Germinal center (tissue), 1 donor: ENCODE measurements around the gene RXRA.

ENCODE experiments used
- DNase-seq: peaks from one replicate; pipeline ENCODE4 v3.0.0; 2012; ENCODE audit warnings: mixed read lengths, low spot score

Gene RXRA

DNA sequence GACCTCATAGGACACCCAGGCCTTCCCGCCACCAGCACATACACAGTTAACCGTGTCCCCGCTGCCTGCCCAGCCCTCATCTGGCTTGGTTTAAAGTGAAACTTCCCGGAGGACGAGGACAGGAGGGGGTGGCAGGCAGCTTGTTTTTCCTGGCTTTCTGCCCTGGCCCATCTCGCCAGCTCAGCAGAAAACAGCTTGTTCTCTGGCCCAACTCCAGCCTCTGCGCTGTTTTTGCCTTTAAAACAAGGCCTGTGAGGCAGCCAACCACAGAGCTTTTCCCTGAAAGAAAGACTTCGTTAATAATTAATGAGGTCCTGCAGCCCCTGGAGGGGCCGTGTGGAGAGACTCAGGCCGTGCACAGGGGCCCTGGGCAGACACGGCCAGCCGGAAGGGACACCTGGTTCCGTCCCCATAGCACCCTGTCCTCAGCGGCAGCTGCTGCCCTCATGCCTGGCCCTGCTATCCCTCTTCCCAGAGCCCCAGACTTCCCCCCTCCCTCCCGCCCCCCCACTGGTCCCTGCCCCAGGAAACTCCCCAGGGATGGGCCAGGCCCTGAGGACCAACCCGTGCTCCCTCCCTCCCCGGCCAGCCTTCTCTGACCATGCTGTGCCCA, 108.7 kb downstream of the RXRA start:
- no peak for DNase-seq

DNA sequence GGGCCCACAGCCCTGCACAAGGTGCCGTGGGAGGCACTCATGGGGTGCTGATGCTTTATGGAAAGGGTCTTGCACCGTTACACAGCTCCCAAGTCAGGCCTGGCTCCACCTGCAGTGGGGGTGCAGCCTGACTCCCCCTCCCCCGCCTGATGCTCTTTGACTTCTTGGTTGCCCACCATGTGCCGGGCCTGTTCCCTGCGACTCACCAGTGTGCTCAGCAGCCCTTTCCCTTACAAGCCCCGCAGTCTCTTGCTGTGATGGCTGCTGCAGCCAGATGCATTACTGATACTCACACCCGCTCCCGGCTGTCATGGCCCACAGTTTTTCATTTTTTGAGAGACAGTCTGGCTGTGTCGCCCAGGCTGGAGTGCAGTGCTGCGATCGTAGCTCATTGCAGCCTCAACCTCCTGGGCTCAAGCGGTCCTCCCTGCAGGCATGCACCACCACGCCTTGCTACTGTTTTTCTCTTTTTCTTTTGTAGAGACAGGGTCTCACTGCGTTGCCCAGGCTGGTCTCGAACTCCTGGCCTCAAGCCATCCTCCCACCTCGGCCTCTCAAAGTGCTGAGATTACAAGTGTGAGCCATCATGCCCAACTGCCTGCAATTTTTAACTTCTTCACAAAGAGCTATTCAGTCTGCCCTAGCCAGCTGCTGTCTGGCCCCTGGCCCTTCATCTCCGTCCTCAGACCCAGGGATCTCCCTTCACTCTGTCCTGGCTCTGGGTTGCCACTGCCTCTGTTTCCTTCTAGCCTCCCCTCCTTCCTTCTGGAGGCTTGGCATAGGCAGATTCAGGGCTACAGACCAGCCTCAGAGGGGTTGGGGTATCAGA, 109.5 kb downstream of the RXRA start:
- no peak for DNase-seq

DNA sequence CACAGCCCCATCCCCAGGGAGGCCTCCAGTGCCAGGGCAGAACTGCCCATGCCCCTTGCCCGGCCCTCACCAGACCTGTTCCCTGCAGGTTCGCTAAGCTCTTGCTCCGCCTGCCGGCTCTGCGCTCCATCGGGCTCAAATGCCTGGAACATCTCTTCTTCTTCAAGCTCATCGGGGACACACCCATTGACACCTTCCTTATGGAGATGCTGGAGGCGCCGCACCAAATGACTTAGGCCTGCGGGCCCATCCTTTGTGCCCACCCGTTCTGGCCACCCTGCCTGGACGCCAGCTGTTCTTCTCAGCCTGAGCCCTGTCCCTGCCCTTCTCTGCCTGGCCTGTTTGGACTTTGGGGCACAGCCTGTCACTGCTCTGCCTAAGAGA, 110.1 kb downstream of the RXRA start:
- no peak for DNase-seq

DNA sequence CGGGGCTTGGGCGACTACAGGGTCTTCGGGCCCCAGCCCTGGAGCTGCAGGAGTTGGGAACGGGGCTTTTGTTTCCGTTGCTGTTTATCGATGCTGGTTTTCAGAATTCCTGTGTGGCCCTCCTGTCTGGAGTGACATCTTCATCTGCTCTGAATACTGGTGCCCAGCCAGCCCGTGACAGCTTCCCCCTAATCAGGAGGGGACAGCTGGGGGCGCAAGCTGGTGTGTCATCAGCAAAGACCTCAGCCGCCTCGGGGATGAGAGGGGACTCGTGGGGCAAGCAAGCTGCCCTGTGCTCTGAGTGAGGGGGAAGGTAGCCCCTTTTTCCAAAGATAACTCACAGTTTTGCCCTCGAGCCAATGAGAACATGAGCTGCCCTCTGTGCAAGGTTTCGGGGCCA, 110.7 kb downstream of the RXRA start:
- no peak for DNase-seq

DNA sequence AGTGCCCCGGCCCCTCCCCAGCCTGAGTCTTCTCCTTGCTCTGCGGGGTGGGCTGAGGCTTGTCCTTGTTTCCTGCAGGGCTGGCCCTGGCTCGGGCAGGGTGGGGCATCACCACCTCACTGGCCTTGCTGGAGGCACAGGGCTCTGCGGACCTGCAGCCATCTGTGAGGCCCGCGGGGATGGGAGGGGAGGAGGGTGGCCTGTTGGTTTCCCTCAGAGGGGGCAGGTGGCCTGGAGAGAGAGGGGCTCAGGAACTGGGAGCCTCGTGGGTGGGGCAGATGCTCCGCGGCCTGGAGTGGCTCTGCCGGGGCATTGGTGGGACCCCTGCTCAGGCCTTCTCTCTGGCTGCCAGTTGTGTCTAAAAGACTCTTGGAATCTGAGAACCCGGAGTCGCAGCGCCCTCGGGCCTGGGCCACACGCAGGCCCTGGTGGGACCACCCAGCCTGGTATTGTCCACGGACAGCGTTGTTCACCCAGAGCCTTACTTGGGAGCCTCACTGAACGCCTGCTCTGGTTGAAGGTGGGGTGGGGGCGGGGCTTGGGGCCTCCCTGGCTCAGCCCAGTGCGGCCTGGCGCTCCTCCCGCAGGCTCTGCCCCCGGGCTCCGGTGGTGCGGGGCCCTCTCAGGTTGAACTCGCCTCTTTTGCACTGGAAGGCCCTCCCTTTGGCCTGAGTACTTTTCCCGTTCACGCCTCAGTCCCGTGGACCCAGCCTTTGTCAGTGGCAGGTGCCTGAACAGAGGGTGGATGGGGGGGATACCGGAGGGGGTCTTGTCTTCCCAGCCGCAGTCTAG, 111.3 kb downstream of the RXRA start:
- DNase-seq = no peak

DNA sequence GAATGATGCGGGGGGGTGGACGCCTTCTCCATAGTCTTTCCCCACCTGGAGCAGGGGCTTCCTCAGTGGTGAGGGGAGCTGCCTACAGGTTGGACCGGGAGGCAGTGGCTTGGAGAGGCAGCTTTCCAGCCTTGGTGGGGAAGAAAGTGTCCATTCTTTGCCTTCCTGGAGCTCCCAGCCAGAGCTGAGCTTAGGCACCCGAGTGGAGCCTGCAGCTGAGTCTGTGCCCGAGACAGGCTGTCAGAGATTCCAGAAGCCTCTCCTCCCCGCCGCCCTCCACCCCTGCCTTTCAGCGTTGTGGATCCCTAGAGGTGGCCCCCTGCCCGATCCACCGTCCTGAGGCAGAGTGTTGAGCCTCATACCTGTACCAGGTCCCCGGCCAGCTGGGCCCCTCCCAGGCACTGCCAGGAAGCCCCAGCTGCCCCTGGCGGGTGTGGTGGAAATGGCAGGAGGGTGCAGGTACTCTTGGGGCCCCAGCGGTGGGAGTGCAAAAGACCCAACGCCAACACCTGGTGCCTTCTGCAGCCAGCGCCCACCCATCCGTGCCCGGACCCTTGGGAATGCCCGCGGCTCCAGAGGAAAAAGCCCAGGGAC, 112.0 kb downstream of the RXRA start:
- DNase-seq = no peak

DNA sequence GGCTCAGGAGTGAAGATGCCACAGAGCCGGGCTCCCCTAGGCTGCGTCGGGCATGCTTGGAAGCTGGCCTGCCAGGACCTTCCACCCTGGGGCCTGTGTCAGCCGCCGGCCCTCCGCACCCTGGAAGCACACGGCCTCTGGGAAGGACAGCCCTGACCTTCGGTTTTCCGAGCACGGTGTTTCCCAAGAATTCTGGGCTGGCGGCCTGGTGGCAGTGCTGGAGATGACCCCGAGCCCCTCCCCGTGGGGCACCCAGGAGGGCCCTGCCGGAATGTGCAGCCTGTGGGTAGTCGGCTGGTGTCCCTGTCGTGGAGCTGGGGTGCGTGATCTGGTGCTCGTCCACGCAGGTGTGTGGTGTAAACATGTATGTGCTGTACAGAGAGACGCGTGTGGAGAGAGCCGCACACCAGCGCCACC, 113.1 kb downstream of the RXRA start:
- no peak for DNase-seq

DNA sequence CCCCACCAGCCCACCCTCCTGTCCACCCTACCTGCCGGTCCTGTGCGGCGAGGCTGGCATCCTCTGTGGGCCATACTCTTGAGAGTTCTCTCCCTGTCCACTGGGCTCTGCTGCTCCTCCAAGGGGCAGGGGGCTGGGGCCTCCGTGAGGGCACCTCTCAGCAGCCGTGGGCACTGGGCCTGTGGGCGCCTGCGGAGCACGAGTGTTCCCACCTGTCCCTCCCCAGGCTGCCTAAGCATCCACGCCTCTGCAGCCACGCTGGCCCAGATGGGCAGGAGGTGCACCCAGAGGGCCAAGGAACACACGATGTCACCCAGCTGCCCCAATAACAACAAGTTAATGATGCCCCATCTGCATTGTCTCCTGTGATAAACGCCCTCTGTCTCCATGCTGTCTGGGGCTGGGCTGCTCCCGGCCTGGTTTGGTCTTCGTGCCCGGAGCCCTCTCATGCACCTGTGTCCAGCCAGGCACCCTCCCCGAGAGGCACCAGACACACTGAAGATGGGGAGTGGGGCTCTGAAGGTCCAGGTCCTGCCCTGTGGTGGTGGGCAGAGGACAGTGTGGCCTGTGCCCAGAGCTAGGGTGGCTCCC, 114.5 kb downstream of the RXRA start:
- no peak for DNase-seq

DNA sequence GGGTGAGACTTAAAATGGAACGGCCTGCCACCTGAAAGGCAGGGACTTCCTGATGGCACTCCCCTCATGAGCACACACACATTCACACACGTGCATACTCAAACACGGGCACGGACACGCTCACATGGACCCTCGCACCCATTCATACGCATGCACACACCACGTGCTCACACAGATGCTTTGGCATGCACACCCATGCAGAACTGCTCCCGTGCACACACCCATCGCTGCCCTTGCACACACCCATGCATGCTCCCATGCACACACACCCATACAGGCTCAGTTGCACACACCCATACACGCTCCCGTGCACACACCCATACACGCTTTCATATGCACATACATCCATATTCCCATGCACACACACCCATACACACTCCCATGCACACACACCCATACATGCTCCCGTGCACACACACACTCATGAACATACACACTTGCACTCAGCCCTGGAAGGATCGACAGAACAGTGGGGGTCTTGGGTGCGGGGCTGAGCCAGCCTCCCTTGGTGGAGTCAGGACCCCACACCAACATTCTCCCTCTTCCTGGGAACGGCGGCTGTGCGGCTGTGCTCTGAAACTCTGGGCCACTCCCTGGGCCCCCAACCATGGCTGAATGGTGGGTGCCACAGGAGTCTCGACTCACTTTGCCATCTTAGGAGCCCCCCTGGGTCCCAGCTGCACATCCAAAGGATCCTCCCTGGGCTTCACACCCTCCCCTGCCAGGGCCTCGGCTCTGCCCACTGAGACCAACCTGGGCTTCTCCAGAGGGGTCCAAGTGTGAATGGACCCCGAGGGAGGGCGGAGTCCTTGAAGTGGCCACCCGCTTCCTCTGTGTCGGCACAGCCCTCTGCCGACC, 115.2 kb downstream of the RXRA start:
- DNase-seq = no peak

DNA sequence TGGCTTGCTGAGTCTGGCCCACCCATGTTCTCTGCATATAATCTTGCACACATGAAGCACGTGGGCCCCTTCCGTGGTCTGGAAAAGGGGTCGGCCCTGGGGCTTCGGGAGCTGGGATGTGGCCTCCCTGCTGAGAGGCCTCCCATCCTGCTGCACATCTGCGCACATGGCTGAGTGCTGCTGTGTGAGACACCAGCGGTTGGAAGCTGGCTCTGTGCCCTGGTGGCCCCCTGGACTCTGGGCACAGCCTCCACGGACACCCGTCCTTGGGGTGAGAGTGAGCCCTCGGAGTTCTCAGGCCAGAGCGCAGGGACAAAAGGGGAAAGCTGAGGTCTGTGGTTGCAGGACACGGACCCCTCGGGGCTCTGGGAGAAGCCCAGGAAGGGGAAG, 115.8 kb downstream of the RXRA start:
- DNase-seq = no peak

DNA sequence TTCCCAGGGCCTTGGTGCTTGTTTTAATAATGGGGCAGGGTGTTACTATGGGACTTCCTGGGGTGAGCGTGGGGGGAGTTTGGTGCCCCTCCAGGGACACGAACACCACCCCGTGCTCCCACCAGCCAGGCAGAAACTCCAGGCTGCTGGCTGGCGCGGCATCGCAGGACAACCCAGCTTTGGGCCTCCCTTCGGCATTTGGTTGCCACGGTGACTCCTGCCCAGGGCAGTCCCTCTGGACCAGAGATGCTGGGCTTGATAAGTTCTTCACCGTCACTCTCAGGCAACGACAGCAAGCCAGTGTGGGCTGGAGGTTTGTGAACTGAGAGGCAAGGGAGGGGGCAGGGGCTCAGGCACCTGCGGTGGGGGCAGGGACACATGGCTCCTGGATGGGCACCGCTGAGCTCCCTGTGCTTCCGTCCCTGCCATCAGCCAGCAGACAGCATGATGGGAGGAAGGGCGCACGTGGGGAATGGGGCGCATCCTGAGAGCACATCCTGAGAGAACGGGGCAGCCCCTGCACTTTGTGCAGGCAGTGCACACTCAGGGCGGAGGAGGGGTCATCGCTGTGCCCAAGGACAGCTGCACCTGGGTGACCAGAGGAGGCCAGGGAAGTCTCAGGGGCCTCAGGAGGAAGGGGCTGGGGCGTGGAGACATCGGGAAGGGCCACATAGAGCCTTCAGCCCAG, 116.4 kb downstream of the RXRA start:
- DNase-seq = no peak

DNA sequence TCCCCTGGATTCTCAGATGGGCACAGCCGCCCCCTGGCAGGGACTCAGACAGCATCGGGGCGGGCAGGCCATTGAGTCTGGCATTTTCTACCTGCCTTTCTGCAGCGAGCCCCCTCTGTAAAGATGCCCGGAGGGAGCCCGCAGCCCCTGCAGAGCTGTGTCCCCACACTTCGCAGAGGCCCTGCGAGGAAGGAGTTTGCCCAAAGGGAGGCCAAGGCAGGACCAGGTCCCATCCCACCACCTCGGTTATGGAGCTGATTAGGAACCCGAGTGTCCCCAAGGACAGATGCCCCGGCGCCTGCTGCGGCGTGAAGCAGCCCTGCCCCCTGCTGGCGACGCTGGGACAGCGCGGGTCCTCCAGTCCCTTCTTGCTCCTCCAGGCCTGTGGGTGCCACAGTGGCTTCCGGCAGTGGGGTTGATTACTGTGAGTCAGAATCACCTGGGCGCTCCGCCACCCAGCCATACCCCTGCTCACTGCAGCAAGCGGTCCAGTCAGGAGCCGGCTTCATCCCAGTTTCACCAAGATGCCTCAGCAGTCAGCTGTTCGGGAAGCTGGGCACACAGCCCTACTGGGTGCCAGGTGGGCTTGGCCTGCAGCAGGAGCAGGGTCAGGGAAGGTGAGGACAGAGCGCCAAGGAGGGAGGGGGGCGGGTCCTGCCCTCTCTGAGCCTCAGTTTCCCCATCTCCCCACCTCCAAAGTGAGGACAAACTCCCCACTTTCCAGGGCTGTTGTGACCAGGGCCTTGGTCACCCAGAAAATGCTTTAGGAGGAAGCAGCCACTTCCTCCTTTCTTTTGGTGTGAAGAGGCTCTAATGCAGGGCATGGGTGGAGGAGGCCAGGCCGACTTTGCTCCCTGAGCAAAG, 117.2 kb downstream of the RXRA start:
- peak; percentile 89 for DNase-seq

DNA sequence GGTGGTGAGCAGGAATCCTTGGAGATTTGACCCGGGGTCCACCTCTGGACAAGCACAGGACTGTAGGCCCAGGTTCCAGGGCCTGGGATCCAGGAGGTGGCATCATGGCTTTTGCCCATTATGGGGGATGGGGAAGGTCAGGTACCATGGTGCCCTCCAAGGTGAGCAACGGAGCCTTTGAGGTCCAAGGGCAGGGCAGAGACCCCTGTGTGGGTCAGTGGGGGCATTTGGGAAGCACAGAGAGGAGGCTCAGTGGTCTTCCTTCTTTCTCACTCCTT, 117.7 kb downstream of the RXRA start:
- no peak for DNase-seq

DNA sequence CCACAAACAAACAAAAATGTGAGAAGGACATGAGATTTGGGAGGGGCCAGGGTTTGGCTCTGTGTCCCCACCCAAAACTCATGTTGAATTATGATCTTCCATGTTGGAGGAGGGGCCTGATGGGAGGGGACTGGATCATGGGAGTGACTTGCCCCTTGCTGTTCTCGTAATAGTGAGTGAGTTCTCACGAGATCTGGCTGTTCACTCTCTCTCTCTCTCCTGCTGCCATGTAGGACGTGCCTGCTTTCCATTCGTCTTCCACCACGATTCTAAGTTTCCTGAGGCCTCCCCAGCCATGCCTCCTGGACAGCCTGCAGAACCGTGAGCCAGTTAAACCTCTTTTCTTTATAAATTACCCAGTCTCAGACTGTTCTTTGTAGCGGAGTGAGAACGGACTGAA, 118.7 kb downstream of the RXRA start:
- no peak for DNase-seq

DNA sequence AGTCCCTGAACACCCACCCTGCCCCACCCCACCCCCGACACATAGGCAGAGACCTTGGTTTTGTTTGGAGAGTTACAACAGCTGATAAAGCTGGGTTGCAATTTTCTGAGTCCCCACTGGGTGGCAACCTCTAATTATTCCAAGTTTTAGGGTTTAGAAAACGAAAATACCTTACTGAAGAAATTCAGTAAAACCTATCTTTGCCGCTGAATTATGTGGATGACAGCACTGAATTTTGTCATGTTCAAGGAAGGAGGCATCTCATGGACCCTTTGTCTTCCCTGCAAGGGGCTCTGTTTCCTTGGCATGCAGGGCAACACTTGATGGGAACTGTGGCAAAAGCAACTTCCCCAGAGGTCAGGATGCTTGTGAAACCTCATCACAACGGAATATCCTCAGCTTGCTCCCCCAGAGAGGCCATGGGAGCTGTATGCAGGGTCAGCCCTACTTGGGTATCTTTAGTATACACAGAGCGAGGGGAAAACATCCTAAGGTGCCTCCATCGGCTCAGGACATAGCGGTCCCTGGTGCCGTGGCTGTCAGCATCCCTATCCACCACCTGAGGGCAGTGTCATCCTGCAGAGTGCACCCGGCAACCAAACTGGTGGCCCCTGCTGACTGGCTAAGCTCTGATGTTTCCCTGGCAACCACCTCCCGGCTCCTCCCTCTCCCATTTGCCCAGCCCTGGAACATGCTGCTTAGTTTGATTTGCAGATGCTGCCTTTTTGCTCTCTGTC, 123.1 kb downstream of the RXRA start:
- DNase-seq = peak; percentile 94

DNA sequence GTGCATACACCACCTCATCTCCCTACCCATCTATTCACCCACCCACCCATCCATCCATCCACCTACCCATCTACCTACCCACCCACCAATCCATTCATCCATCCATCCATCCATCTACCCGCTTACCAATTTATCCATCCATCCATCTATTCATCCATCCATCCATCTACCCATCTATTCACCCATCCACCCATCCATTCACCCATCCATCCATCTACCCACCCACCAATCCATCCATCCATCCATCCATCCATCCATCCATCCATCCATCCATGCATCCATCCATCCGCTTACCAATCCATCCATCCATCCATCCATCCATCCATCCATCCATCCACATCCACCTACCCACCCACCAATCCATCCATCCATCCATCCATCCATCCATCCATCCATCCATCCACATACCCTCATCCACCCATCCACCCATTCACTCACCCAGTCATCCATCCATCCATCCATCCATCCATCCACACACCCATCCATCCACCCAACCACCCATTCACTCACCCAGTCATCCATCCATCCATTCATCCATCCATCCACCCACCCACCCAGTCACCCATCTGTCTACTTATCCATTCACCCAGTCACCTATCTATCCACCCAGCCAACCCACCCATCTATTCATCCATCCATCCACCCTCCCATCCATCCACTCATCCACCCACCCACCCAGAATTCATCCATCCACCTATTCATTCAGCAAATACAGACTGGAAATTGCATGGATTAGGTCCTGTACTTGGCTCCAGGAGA, 125.6 kb downstream of the RXRA start:
- DNase-seq = no peak

DNA sequence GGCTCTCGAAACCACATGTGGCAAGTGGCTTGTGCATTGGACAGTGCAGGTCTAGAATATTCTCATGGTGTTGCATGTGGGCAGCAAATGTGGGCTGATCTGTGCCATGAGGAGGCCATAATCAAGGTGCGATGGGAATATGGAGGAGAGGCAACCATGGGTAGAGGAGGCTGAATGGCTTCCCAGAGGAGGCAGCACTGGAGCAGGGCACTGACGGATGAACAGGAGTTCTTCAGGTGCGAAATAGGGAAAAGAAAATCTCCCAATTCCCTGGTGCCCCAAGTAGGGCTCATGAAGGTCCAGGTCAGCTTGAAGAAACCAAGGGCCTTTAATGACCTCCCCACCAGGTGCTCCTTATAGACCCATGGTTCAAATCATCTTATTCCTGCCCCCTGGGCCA, 126.5 kb downstream of the RXRA start:
- DNase-seq = no peak

DNA sequence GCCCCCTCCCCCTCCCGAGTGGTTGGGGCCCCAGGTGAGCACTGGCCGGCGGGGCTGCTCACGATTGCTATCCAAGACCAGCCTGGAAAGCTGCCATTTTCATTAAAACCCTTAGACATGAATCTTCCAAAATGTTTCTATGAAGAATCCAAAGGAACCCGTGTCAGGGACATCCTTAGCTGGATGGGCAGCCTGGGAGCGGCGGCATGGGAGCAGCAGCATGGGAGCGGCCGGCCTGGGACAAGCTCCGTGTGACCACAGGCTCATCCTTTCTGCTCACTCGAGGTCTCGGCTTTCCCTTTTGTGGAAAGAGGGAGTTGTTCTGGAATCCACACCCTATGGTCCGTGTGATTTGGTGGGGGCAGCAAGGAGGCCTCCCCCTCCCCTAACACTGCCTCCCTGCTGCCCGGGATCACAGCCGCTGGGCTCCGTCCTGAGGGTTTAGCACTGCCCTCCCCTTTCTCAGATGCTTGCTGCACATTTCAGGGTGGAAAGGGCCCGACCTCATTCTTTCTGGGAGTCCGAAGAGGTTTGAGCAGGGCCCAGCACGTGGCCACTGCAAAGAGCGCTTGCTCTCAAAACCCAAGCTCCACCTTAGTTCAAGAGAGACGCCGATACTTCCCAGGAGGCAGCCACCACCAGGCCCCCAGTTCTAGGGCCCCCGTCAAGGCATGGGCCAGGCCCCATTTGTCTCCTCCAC, 127.7 kb downstream of the RXRA start:
- DNase-seq = no peak
